ENCODE measurements around the gene RGS6.

RGS6 gene

DNA sequence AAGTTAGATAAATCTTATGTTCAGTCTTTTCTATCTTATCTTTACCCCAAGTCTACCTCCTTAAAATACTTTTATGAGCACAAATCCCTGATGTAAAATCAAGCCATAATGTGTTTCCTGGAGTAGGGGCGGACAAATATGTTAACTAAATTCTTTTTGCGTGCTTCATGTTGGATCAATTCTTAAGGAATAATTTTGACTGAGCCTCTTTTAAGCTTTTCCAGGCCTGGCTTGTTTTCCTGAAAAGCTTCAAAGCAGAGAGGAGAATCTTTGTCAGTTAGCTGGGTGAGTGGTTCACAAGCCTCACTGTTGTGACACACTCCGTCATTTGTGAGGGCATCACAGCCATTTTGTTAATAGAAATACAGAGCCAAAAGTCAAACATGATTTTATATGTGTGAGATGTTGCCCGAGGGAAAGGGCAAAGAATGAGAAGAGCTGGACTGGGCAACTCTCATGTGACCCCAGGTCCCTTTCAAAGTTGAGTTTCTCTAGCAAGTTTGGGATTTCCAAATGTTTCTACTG lies 468.9 kb downstream of the RGS6 start:
- Histone ChIP-seq H3K9ac (ENCODE audit: low read depth, low read length) (no peak overlapping the region), H3K27me3 (ENCODE audit: insufficient read depth, low read length) (no peaks in the 10 kb centered on the region), H3K4me1 (ENCODE audit: insufficient read depth, low read length) (no peaks in the 10 kb centered on the region), H3K4me3 (ENCODE audit: low read length) (no peak overlapping the region), H3K36me3 (ENCODE audit: insufficient read depth, low read depth, low read length) (no peaks in the 10 kb centered on the region), H3K9me3 (ENCODE audit: insufficient read depth, low read depth, low read length) (no peaks in the 10 kb centered on the region), H3K27ac (ENCODE audit: low read length) (no peak overlapping the region)

DNA sequence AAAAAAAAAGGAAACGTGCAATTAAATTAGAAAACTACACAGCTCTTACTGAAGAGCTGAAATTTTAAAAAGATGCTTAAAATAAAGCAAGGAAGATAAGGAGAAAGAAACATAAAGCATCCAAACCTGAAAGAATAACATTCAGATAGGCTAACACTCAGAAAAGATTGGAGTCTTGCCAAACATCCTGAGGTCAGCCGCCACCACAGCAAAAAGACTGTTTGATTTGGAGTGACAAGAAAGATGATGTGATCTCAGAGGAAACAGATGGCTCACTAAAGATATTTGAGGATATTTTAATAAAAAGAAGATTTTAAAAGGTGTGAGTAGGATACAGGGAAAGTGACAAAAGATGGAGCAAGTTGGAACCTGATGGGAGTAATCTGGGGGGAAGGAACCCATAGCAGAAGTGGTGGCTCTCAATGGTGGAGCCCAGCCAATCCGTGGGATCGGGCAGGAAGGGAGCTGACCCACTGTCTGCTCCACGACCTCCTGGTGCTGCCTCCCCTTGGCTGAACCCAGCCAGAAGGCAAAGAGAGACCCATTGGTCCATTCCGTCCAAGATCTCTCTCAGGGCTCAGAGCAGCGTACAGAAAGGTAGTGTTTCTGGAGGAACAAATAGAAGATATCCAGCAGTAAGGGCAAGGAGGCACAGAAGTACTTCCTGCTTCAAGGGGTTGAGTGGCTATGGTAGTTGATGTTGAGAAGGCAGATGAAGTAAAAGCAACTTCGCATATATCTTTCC lies 469.6 kb downstream of the RGS6 start:
- Histone ChIP-seq H3K36me3 (ENCODE audit: insufficient read depth, low read depth, low read length) (no peaks in the 10 kb centered on the region), H3K4me3 (ENCODE audit: low read length) (no peak overlapping the region), H3K9me3 (ENCODE audit: insufficient read depth, low read depth, low read length) (no peaks in the 10 kb centered on the region), H3K27me3 (ENCODE audit: insufficient read depth, low read length) (no peaks in the 10 kb centered on the region), H3K27ac (ENCODE audit: low read length) (no peak overlapping the region), H3K4me1 (ENCODE audit: insufficient read depth, low read length) (no peaks in the 10 kb centered on the region), H3K9ac (ENCODE audit: low read depth, low read length) (no peak overlapping the region)

GRCh38 chr14:72402377-72402772 lies 470.1 kb downstream of the RGS6 start:
- Histone ChIP-seq H3K27ac (ENCODE audit: low read length) (no peak overlapping the region), H3K36me3 (ENCODE audit: insufficient read depth, low read depth, low read length) (no peaks in the 10 kb centered on the region), H3K4me3 (ENCODE audit: low read length) (no peak overlapping the region), H3K9me3 (ENCODE audit: insufficient read depth, low read depth, low read length) (no peaks in the 10 kb centered on the region), H3K4me1 (ENCODE audit: insufficient read depth, low read length) (no peaks in the 10 kb centered on the region), H3K27me3 (ENCODE audit: insufficient read depth, low read length) (no peaks in the 10 kb centered on the region), H3K9ac (ENCODE audit: low read depth, low read length) (no peak overlapping the region)

GRCh38 chr14:72404106-72404774 lies 472.0 kb downstream of the RGS6 start:
- Histone ChIP-seq H3K9ac (ENCODE audit: low read depth, low read length) (no peak overlapping the region), H3K27me3 (ENCODE audit: insufficient read depth, low read length) (no peaks in the 10 kb centered on the region), H3K9me3 (ENCODE audit: insufficient read depth, low read depth, low read length) (no peaks in the 10 kb centered on the region), H3K4me1 (ENCODE audit: insufficient read depth, low read length) (no peaks in the 10 kb centered on the region), H3K36me3 (ENCODE audit: insufficient read depth, low read depth, low read length) (no peaks in the 10 kb centered on the region), H3K4me3 (ENCODE audit: low read length) (no peak overlapping the region), H3K27ac (ENCODE audit: low read length) (no peak overlapping the region)

- no peak overlapping the region for H3K27ac ChIP-seq (ENCODE audit: low read length)
- no peaks in the 10 kb centered on the region; the same call in 1 of the 2 replicates for H3K9me3 ChIP-seq (ENCODE audit: insufficient read depth, low read depth, low read length)
Measured at GRCh38 chr14:72404998-72405397, 472.8 kb downstream of the RGS6 start.

DNA sequence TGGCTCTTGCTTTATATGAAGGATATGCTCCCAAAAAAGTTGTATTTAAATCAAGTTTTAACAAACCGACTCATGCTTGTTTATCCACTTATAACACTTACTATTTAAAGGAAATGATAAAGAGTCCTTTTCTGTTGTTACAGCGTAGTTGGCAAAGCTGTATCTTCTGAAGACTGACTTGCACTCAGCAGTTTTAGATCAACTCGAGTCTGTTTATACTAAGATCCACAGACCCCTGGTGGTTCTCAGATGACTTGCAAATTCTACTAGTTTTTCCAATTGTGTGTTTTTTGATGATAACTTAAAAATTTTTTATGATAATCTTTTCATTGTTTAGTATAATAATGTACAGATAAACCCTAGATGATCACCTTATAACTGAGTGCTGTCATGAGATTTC lies 475.8 kb downstream of the RGS6 start:
- H3K9me3 ChIP-seq (ENCODE audit: insufficient read depth, low read depth, low read length), result no peaks in the 10 kb centered on the region; the same call in 1 of the 2 replicates
- no peak overlapping the region for H3K27ac ChIP-seq (ENCODE audit: low read length)
- no peak overlapping the region for H3K9ac ChIP-seq (ENCODE audit: low read depth, low read length)
- no peaks in the 10 kb centered on the region for H3K36me3 ChIP-seq (ENCODE audit: insufficient read depth, low read depth, low read length)
- no peaks in the 10 kb centered on the region for H3K27me3 ChIP-seq (ENCODE audit: insufficient read depth, low read length)
- H3K4me1 ChIP-seq (ENCODE audit: insufficient read depth, low read length), result no peaks in the 10 kb centered on the region
- no peak overlapping the region for H3K4me3 ChIP-seq (ENCODE audit: low read length)

More at GRCh38 chr14:72404998-72405397, 472.8 kb downstream of the RGS6 start:
- H3K36me3 ChIP-seq (ENCODE audit: insufficient read depth, low read depth, low read length), result no peaks in the 10 kb centered on the region
- H3K4me3 ChIP-seq (ENCODE audit: low read length), result no peak overlapping the region
- H3K9ac ChIP-seq (ENCODE audit: low read depth, low read length), result no peak overlapping the region
- no peaks in the 10 kb centered on the region for H3K27me3 ChIP-seq (ENCODE audit: insufficient read depth, low read length)
- H3K4me1 ChIP-seq (ENCODE audit: insufficient read depth, low read length), result no peaks in the 10 kb centered on the region

- Histone ChIP-seq H3K36me3 (ENCODE audit: insufficient read depth, low read depth, low read length) (no peaks in the 10 kb centered on the region), H3K27ac (ENCODE audit: low read length) (no peak overlapping the region), H3K4me1 (ENCODE audit: insufficient read depth, low read length) (no peaks in the 10 kb centered on the region), H3K4me3 (ENCODE audit: low read length) (no peak overlapping the region), H3K9me3 (ENCODE audit: insufficient read depth, low read depth, low read length) (no peaks in the 10 kb centered on the region; the same call in 1 of the 2 replicates), H3K27me3 (ENCODE audit: insufficient read depth, low read length) (no peaks in the 10 kb centered on the region), H3K9ac (ENCODE audit: low read depth, low read length) (no peak overlapping the region)
Measured at GRCh38 chr14:72409047-72409446, 476.8 kb downstream of the RGS6 start.

GRCh38 chr14:72416081-72416849 lies 484.0 kb downstream of the RGS6 start:
- Histone ChIP-seq H3K27me3 (ENCODE audit: insufficient read depth, low read length) (no peaks in the 10 kb centered on the region), H3K9me3 (ENCODE audit: insufficient read depth, low read depth, low read length) (peaks cover 8% of the 10 kb centered on the region; the same call in 1 of the 2 replicates), H3K36me3 (ENCODE audit: insufficient read depth, low read depth, low read length) (no peaks in the 10 kb centered on the region), H3K27ac (ENCODE audit: low read length) (no peak overlapping the region), H3K4me3 (ENCODE audit: low read length) (no peak overlapping the region), H3K9ac (ENCODE audit: low read depth, low read length) (no peak overlapping the region), H3K4me1 (ENCODE audit: insufficient read depth, low read length) (0 out of 2 replicates have a peak, but pooled peaks cover 3% of the 10 kb centered on the region)

DNA sequence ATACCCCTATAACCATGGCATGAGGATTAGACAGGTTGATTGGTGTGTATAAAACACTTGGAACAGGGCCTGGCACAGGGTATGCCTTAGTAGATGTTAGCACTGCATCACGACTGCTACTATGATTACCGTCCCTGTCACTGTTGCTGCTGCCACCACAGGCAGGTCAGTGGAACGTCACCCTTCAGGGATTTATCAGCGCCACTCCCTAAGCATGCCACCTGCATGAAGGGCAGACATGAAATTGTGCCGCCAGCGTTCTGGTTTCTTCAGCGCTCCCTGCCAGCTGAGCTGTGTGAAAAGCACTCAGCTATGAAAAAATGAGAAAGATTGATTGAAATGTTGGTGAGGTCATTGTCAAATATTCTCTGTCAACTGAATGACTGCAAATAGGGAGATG lies 484.7 kb downstream of the RGS6 start:
- Histone ChIP-seq H3K36me3 (ENCODE audit: insufficient read depth, low read depth, low read length) (no peaks in the 10 kb centered on the region), H3K9ac (ENCODE audit: low read depth, low read length) (no peak overlapping the region), H3K4me1 (ENCODE audit: insufficient read depth, low read length) (0 out of 2 replicates have a peak, but pooled peaks cover 3% of the 10 kb centered on the region), H3K9me3 (ENCODE audit: insufficient read depth, low read depth, low read length) (peaks cover 8% of the 10 kb centered on the region; the same call in 1 of the 2 replicates), H3K27ac (ENCODE audit: low read length) (no peak overlapping the region), H3K4me3 (ENCODE audit: low read length) (no peak overlapping the region), H3K27me3 (ENCODE audit: insufficient read depth, low read length) (no peaks in the 10 kb centered on the region)

- Histone ChIP-seq H3K4me1 (ENCODE audit: insufficient read depth, low read length) (0 out of 2 replicates have a peak, but pooled peaks cover 3% of the 10 kb centered on the region), H3K27ac (ENCODE audit: low read length) (no peak overlapping the region), H3K4me3 (ENCODE audit: low read length) (no peak overlapping the region), H3K36me3 (ENCODE audit: insufficient read depth, low read depth, low read length) (no peaks in the 10 kb centered on the region), H3K27me3 (ENCODE audit: insufficient read depth, low read length) (no peaks in the 10 kb centered on the region), H3K9me3 (ENCODE audit: insufficient read depth, low read depth, low read length) (peaks cover 8% of the 10 kb centered on the region; the same call in 1 of the 2 replicates), H3K9ac (ENCODE audit: low read depth, low read length) (no peak overlapping the region)
Measured at GRCh38 chr14:72418806-72419205, 486.6 kb downstream of the RGS6 start.

GRCh38 chr14:72419226-72419775 lies 487.1 kb downstream of the RGS6 start:
- H3K9ac ChIP-seq (ENCODE audit: low read depth, low read length), result no peak overlapping the region
- H3K4me1 ChIP-seq (ENCODE audit: insufficient read depth, low read length), result 0 out of 2 replicates have a peak, but pooled peaks cover 3% of the 10 kb centered on the region
- no peak overlapping the region for H3K4me3 ChIP-seq (ENCODE audit: low read length)
- peaks cover 8% of the 10 kb centered on the region; the same call in 1 of the 2 replicates for H3K9me3 ChIP-seq (ENCODE audit: insufficient read depth, low read depth, low read length)
- H3K36me3 ChIP-seq (ENCODE audit: insufficient read depth, low read depth, low read length), result no peaks in the 10 kb centered on the region
- no peaks in the 10 kb centered on the region for H3K27me3 ChIP-seq (ENCODE audit: insufficient read depth, low read length)
- H3K27ac ChIP-seq (ENCODE audit: low read length), result no peak overlapping the region

Data from iPS-20b (cell line).